Lower leg skin (tissue), 4 donors: ENCODE results near the gene ENTPD1. TPM values are rescaled to one million over a fixed set of nuclear protein-coding genes. Genes with fewer than 3 reads are reported as not detected.
"Not testable (repeated sequence)": the region's sequence is repeated elsewhere in the genome, so short reads cannot be mapped to it uniquely, and the experiment has no call there.

Experiments
- DNase-seq, 2 donors: peaks; one replicate each; pipeline ENCODE4 v3.0.0-alpha.2; 2019; ENCODE audit warnings: low spot score in 2 of 2
- H3K4me3 ChIP-seq: fragments of 200-600 bp; sonication (generic); 2 replicates; pipeline ENCODE4 v1.5.1; 2017; ENCODE audit warnings: mild to moderate bottlenecking, low read depth; ENCODE audit not compliant: poor library complexity, severe bottlenecking
- POLR2A ChIP-seq, 2 donors: fragments of 450-650 bp; IDR thresholded peaks; one replicate each; pipeline ENCODE4 v1.6.1; 2016 to 2017; ENCODE audit warnings: antibody characterized with exemption in 2 of 2, mild to moderate bottlenecking in 1 of 2, moderate library complexity in 1 of 2
- WGBS, 2 donors: methylation state at CpG; one replicate each; pipeline ENCODE4 v1.1.5; 2018; 5-methylcytosine and 5-hydroxymethylcytosine counted together
- intact Hi-C: fragments of 100-400 bp; cut with DNase I; formaldehyde crosslinking; loops from one replicate; pipeline ENCODE4 v1.15.0; 2023; ENCODE audit warnings: low total_unique reads
- total RNA-seq, 4 donors: library from RNA; depleted of rRNA; stranded (reverse); fragments of >200 nt; gene quantifications; one replicate each; pipeline ENCODE4 v1.1.0, GENCODE V29; 2016
- TF ChIP-seq, protein P1 (sequence below), 3 donors: fragments of 450-650 bp; IDR thresholded peaks; one replicate each; pipeline ENCODE4 v1.5.1; 2016; ENCODE audit warnings: antibody characterized with exemption in 3 of 3, mild to moderate bottlenecking in 3 of 3, moderate library complexity in 2 of 3

ENTPD1 gene
- total RNA-seq, 4 donors from 2014 or later: 5.3 to 15.7 (median 7.7) TPM

DNA sequence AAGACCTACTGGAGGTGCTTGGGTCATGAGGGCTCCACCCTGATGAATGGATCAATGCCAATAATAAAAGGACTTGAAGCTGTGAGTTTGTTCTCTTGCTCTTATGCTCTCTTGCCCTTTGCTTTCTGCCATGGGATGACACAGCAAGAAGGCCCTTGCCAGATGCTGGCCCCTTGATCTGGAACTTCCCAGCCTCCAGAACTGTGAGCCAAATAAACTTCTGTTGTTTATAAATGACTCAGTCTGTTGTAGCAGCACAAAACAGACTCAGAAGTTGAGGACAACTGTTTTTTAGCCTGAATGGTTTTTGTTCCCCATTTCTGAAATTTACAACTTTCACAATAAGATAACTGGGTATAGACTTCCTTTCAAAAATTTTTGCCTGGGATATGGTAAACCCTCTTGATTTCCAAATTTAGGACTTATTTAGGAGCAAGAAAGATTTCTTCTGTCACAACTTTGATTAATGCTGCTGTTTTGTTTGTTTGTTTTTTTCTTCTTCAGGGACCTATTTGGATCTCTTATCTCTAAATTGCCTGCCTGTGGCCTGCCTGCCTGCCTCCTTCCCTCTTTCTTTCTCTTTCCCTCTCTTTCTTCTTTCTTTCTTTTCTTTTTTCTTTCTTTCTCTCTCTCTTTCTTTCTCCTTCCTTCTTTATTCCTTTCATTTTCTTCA is 12.1 kb downstream of the ENTPD1 start:
- intact Hi-C loops: no loop called here
- TF ChIP-seq POLR2A (IDR thresholded peaks at IDR 0.05): no peak
- TF ChIP-seq, protein P1, sequence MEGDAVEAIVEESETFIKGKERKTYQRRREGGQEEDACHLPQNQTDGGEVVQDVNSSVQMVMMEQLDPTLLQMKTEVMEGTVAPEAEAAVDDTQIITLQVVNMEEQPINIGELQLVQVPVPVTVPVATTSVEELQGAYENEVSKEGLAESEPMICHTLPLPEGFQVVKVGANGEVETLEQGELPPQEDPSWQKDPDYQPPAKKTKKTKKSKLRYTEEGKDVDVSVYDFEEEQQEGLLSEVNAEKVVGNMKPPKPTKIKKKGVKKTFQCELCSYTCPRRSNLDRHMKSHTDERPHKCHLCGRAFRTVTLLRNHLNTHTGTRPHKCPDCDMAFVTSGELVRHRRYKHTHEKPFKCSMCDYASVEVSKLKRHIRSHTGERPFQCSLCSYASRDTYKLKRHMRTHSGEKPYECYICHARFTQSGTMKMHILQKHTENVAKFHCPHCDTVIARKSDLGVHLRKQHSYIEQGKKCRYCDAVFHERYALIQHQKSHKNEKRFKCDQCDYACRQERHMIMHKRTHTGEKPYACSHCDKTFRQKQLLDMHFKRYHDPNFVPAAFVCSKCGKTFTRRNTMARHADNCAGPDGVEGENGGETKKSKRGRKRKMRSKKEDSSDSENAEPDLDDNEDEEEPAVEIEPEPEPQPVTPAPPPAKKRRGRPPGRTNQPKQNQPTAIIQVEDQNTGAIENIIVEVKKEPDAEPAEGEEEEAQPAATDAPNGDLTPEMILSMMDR (IDR thresholded peaks at IDR 0.05): no peak
- H3K4me3 ChIP-seq: no peak overlapping the region
- peak in 1 of 2 donors; percentile 32 for DNase-seq

DNA sequence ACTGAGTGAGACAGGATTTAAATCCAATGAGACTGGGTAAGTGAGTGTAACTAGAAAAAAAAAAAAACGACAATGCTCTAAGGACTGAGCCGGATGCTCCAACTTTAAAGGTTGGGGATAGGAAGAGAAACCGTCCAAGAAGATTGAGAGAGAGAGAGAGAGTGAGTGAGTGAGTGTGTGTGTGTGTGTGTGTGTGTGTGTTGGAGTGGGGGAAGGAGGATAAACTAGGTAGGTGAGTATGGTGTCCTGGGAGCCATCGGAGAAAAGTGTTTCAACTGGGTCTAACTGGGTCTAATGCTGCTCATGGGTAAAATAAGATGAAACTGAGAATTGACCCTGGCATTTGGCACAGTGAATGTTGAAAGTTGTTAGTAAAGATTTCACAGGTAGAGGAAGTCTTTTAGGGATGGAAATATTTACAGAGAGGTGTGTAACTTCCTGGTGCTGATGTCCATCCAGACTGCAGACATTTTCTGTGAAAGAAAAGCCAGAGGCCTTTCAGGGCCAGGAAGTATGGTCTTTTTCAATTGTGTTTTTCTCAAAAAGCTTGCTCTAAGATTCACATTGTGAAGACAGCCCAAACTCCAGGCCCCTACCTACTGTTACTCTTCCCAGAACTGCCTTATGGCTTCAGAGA is 14.2 kb downstream of the ENTPD1 start:
- 92 to 95% methylated on average over 4 of the region's 4 CpGs for WGBS, 2 donors
- TF ChIP-seq POLR2A (IDR thresholded peaks at IDR 0.05): no peak
- TF ChIP-seq, protein P1 (IDR thresholded peaks at IDR 0.05): no peak
- DNase-seq: no peak
- intact Hi-C loops: no loop called here
- H3K4me3 ChIP-seq: no peak overlapping the region

DNA sequence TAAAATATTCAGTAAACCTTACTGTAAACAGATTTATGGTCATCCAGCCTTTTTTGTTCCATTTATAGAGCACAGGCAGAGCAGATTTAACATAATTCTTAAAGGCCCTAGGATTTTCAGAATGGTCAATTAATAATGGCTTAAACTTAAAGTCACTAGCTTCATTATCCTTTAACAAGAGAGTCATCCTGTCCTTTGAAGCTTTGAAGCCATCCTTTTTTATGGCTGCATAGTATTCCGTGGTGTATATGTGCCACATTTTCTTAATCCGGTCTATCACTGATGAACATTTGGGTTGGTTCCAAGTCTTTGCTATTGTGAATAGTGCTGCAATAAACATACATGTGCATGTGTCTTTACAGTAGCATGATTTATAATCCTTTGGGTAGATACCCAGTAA is 17.5 kb downstream of the ENTPD1 start:
- DNase-seq, H3K4me3 ChIP-seq, intact Hi-C loops: not testable (repeated sequence)
- WGBS, 2 donors: 50 to 72% methylated on average over 2 of the region's 2 CpGs

DNA sequence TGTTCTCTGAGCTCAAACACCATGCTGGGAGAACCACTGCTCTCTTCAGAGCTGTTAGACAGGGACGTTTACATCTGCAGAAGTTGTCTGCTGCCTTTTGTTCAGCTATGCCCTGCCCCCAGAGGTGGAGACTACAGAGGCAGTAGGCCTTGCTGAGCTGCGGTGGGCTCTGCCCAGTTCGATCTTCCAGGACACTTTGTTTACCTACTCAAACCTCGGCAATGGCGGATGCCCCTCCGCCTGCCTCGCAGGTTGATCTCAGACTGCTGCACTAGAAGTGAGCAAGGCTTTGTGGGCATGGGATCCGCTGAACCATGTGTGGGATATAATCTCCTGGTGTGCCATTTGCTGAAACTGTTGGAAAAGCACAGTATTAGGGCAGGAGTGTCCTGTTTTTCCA is 21.7 kb downstream of the ENTPD1 start:
- intact Hi-C loops, H3K4me3 ChIP-seq, DNase-seq: not testable (repeated sequence)
- WGBS, 2 donors: 80 to 93% methylated on average over 8 of the region's 8 CpGs

DNA sequence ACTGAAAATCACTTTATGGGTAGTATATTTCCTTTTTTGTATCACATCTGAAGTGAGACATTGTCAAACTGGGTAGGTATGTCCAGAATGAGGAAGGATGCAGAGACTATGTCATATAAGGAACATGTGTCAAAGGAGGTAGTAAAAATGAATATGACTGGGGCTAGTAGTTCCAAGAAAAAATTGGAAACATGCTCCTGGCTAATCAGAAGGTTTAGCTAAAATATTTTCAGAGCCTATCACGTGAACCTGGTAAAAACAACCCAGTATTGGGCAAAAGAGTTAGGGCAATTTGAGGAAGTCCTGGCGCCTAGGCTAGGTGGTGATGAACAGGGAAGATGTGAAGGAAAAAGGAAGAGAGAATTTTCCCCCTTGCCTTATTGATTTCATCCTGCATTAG is 26.4 kb downstream of the ENTPD1 start:
- TF ChIP-seq POLR2A (IDR thresholded peaks at IDR 0.05): no peak
- H3K4me3 ChIP-seq: no peak overlapping the region
- DNase-seq: no peak
- WGBS, 2 donors: 64 to 73% methylated on average over 2 of the region's 2 CpGs
- intact Hi-C loops: no loop called here

DNA sequence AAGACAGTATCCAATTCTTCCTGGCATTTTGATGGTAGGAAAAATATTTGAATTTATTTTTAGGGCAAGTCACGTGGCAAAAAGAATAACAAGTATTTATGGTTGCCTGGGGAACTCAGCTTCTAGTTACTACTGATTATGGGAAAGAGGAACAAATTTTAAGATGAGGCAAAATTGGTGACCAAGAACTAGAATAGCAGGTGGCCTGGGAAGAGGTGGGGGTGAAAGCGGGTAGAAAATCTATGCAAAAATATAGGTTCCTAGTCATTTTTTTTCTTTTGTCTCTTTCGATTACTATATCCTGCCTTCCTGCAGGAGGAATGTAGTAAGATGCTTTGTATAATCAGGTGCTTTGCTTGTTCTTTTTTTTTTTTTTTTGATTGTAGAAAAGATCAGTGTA is 27.8 kb downstream of the ENTPD1 start:
- intact Hi-C loops: no loop called here
- no peak for DNase-seq
- no peak overlapping the region for H3K4me3 ChIP-seq
- TF ChIP-seq POLR2A (IDR thresholded peaks at IDR 0.05): no peak
- TF ChIP-seq, protein P1 (IDR thresholded peaks at IDR 0.05): no peak
- WGBS, 2 donors: 60 to 65% methylated on average over 3 of the region's 3 CpGs

DNA sequence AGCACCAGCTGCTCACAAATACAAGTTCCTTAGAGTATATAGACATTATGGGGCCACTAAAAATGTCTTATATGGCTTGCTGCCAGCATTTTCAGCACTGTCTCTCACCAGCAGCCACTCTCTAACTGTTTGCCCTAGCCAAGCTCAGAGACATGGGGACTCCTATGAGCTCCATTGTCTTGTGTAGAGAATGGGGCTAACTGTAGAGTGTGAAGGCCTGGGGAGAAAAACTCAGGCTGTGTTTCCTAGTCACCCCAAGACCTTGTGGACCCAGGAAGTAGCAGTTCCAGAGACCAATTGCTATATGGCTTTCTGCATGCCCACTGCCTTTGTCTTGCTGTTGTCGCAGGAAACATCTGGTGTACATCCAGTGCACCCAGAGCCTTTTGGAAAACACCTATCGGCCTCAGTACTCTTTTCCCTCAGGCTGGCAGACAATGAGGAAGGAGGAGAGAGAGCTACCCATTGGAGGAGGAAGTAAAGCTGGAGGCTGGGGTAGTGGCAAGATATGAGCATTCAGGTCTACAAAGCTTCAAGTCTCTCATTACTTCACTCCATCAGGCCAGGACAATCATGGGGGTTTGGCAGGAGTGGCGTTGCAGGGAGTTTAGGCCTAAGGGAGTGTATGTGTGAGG is 28.4 kb downstream of the ENTPD1 start:
- H3K4me3 ChIP-seq: no peak overlapping the region
- 79 to 81% methylated on average over 3 of the region's 3 CpGs for WGBS, 2 donors
- intact Hi-C loops: no loop called here
- no peak for DNase-seq
- TF ChIP-seq, protein P1 (IDR thresholded peaks at IDR 0.05): no peak
- TF ChIP-seq POLR2A (IDR thresholded peaks at IDR 0.05): no peak
